ENCODE data around the gene ZFYVE27. TPM values are rescaled to one million over a fixed set of nuclear protein-coding genes. Genes with fewer than 3 reads are reported as not detected.

Gene ZFYVE27
- total and polyA plus RNA-seq, 2 experiments from 2014 or later: 50.7 to 59.8 TPM

DNA sequence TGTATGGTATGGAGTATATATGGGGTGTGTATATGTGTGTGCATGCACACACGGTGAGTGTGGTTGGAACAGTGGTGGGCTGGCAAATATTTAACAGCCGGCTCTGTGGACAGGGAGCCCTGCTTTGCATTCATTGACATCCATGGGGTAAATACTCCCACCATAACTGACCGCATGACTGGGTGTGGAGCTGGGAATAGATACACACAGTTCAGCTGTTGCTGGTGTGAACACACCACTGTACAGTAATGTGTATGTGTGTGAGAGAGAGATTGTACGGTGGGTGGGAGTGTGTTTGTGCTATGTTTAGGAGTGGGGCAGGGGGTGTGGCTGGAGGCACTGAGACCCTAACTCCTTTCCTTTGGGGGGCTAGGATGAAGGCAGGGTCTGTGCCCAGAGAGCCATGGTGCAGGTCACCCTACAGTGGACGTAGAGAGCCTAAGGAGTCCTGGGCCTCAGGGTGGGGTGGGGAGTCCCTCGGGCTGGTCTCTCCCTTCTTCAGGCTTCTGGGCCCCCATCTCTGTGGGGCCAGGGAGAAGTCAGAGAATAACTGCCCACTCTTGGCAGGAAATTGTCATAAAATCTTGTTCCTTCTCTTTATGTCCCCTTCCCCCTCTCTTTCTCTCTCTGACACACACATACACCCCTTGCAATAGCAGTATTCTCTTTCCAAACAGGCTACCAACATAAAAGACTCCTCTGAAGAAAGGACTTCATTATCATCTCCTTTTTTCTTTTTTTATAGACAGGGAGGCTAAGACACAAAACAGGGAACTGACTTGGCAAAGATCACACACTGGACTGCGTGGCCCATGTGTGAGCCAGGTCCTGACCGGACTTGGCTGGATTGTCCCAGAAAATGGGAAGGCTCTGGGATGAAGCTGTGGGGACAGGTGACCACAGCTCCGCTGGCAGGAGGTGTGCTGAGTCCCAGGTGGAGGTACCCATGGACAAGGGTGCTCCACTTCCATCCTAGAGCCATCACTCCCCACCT is 31.7 kb downstream of the ZFYVE27 start:
- H3K9me3 ChIP-seq (ENCODE audit: low read depth): no peaks in the 10 kb centered on the region
- H3K4me3 ChIP-seq: no peak overlapping the region
- no peak overlapping the region for H3K27ac ChIP-seq
- no peaks in the 10 kb centered on the region for H3K36me3 ChIP-seq
- DNase-seq (ENCODE audit: low read depth in 1 of 2, low spot score in 1 of 2): no peak
- peaks cover 8% of the 10 kb centered on the region for H3K4me1 ChIP-seq (ENCODE audit: low read depth)
- H3K27me3 ChIP-seq: peaks cover 21% of the 10 kb centered on the region
- TF ChIP-seq, protein P1, sequence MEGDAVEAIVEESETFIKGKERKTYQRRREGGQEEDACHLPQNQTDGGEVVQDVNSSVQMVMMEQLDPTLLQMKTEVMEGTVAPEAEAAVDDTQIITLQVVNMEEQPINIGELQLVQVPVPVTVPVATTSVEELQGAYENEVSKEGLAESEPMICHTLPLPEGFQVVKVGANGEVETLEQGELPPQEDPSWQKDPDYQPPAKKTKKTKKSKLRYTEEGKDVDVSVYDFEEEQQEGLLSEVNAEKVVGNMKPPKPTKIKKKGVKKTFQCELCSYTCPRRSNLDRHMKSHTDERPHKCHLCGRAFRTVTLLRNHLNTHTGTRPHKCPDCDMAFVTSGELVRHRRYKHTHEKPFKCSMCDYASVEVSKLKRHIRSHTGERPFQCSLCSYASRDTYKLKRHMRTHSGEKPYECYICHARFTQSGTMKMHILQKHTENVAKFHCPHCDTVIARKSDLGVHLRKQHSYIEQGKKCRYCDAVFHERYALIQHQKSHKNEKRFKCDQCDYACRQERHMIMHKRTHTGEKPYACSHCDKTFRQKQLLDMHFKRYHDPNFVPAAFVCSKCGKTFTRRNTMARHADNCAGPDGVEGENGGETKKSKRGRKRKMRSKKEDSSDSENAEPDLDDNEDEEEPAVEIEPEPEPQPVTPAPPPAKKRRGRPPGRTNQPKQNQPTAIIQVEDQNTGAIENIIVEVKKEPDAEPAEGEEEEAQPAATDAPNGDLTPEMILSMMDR (IDR thresholded peaks at IDR 0.05; ENCODE audit: low read depth, low read length): no peak

DNA sequence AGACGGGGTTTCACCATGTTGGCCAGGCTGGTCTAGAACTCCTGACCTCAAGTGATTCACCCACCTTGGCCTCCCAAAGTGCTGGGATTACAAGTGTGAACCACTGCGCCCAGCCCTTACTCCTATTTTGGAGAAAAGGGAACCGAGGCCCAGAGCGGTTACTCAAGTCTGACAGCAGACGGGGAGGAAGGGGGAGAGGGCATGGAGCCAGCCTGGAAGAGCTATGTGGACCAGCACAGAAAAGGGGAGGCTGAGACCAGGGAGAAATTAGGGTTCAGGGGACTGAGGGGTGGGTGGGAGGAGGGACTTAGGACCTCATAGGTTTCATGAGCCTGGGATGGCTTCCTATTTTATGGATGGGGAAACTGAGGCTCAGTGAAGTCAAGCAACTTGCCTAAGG is 33.3 kb downstream of the ZFYVE27 start:
- Histone ChIP-seq H3K36me3 (no peaks in the 10 kb centered on the region), H3K27ac (no peak overlapping the region), H3K4me3 (no peak overlapping the region), H3K9me3 (ENCODE audit: low read depth) (no peaks in the 10 kb centered on the region), H3K27me3 (peaks cover 21% of the 10 kb centered on the region), H3K4me1 (ENCODE audit: low read depth) (peaks cover 8% of the 10 kb centered on the region)
- TF ChIP-seq, protein P1 (IDR thresholded peaks at IDR 0.05; ENCODE audit: low read depth, low read length): no peak
- no peak for DNase-seq (ENCODE audit: low read depth in 1 of 2, low spot score in 1 of 2)

DNA sequence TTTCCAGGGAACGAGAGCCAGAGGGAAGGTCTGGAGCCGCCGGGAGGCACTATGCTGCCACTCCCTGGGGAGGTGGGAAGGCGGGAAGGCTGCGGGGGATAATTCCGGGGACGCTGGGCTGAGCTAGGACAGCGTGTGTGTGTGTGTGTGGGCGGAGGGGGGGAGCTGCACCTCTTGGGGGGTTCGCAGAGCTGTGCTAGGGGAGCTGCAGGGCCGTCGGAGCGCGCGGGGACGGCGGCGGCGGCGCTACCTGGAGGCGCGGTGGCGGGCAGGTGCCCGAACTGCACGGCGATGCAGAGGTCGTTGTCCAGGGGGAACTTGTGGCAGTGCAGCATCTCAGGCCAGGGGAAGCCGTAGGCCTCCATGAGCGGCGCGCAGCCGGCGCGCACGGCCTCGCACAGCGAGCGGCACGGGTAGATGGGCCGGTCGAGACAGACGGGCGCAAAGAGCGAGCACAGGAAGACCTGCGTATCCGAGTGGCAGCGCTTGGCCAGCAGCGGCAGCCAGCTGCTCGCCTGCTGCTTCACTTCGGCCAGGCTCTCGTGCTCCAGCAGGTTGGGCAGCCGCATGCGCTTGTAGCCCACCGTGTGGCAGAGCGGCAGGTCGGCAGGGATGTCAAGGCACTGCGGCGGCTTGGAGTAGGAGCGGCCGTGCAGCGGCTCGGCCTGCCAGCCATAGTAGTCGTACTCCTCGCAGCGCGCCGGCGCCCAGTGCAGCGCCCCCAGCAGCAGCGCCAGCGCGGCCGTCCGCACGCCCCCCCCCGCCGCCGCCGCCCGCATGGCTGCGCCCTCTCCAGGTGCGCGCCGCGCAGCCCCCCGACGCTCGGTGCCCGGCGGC is 34.3 kb downstream of the ZFYVE27 start:
- TF ChIP-seq, protein P1 (IDR thresholded peaks at IDR 0.05; ENCODE audit: low read depth, low read length): no peak
- peak; percentile 40 to 64 for DNase-seq (ENCODE audit: low read depth in 1 of 2, low spot score in 1 of 2)

GRCh38 chr10:97771913-97772823 is 35.2 kb downstream of the ZFYVE27 start, which contains the start of gene SFRP5:
SFRP5 (minus strand) TSS chr10:97771999; CDS start chr10:97771833, 166 bp downstream.
- Histone ChIP-seq H3K4me1 (ENCODE audit: low read depth) (peaks cover 8% of the 10 kb centered on the region), H3K4me3 (peak within 1 kb of the TSS; percentile 43), H3K27ac (no peak within 1 kb of the TSS), H3K36me3 (no peaks in the 10 kb centered on the region), H3K9me3 (ENCODE audit: low read depth) (no peaks in the 10 kb centered on the region), H3K27me3 (peaks cover 21% of the 10 kb centered on the region)
- TF ChIP-seq, protein P1 (IDR thresholded peaks at IDR 0.05; ENCODE audit: low read depth, low read length): no peak
- DNase-seq (ENCODE audit: low read depth in 1 of 2, low spot score in 1 of 2): peak in 1 of 2 donors; percentile 54

More for the DNA sequence above, 34.3 kb downstream of the ZFYVE27 start:
- H3K9me3 ChIP-seq (ENCODE audit: low read depth): no peaks in the 10 kb centered on the region
- no peak overlapping the region for H3K27ac ChIP-seq
- H3K36me3 ChIP-seq: no peaks in the 10 kb centered on the region
- H3K4me3 ChIP-seq: peak overlapping the region; percentile 43
- H3K27me3 ChIP-seq: peaks cover 21% of the 10 kb centered on the region
- peaks cover 8% of the 10 kb centered on the region for H3K4me1 ChIP-seq (ENCODE audit: low read depth)
